Suppressor macrophage (primary cell): ENCODE measurements around the gene BIRC7.

Experiments used
- DNase-seq, 4 experiments: peaks; one replicate each; pipeline ENCODE4 v3.0.0-alpha.2; 2020 to 2022

Gene BIRC7

GRCh38 chr20:63226042-63226943, 9.4 kb upstream of the BIRC7 start:
- no peak for DNase-seq

- DNase-seq = no peak
These were observed 8.4 kb upstream of the BIRC7 start for GRCh38 chr20:63227260-63227659.

- no peak for DNase-seq
These were observed 6.9 kb upstream of the BIRC7 start for GRCh38 chr20:63228806-63229205.

GRCh38 chr20:63230800-63231268, 4.9 kb upstream of the BIRC7 start:
- peak; percentile 33 to 66 (median 48) for DNase-seq

GRCh38 chr20:63232235-63233060, 3.3 kb upstream of the BIRC7 start:
- DNase-seq = no peak

- DNase-seq = no peak
These were observed 2.7 kb upstream of the BIRC7 start for GRCh38 chr20:63233061-63233344.

- no peak for DNase-seq
These were observed 1.8 kb upstream of the BIRC7 start for GRCh38 chr20:63233924-63234323.

GRCh38 chr20:63234693-63235398, 859 bp upstream of the BIRC7 start:
- DNase-seq = peak in 1 of 4 experiments; percentile 13

GRCh38 chr20:63236116-63236837, 572 bp downstream of the BIRC7 start:
- no peak for DNase-seq

- DNase-seq = no peak
These were observed 2.3 kb downstream of the BIRC7 start for GRCh38 chr20:63238031-63238430.

- no peak for DNase-seq
These were observed 2.9 kb downstream of the BIRC7 start for GRCh38 chr20:63238514-63239125.

GRCh38 chr20:63239431-63239830, 3.7 kb downstream of the BIRC7 start:
- DNase-seq = no peak

GRCh38 chr20:63240004-63240403, 4.3 kb downstream of the BIRC7 start:
- no peak for DNase-seq

- no peak for DNase-seq
These were observed 5.6 kb downstream of the BIRC7 start for GRCh38 chr20:63241272-63241671.

GRCh38 chr20:63242736-63243135, 7.0 kb downstream of the BIRC7 start:
- no peak for DNase-seq

- DNase-seq = no peak
These were observed 8.0 kb downstream of the BIRC7 start for GRCh38 chr20:63243604-63244247.

- no peak for DNase-seq
These were observed 8.8 kb downstream of the BIRC7 start for GRCh38 chr20:63244468-63244867.

GRCh38 chr20:63246490-63247288, 11.0 kb downstream of the BIRC7 start:
- peak in 1 of 4 experiments; percentile 16 for DNase-seq

GRCh38 chr20:63247671-63248228, 12.0 kb downstream of the BIRC7 start:
- no peak for DNase-seq
